Cardiac fibroblast (primary cell): ENCODE results near the gene STAB2.

Experiments used
- DNase-seq, 2 donors: peaks; one replicate each; pipeline versions ENCODE4 v3.0.0 to v3.0.0-alpha.2; 2010; ENCODE audit warnings: low read depth in 2 of 2
- H3K4me3 ChIP-seq, 2 donors: replicated peaks in 1 of 2; 1 replicate in 1 of 2; 2 replicates in 1 of 2; pipeline ENCODE4 v1.5.1; 2011; ENCODE audit warnings: low read depth in 2 of 2, low read length in 2 of 2, mild to moderate bottlenecking in 2 of 2, moderate library complexity in 1 of 2
- CTCF ChIP-seq: IDR thresholded peaks from one replicate; pipeline ENCODE4 v1.5.1; 2011; ENCODE audit warnings: low read depth, mild to moderate bottlenecking, low read length, inconsistent platforms

STAB2 gene

GRCh38 chr12:103731539-103731938, 144.5 kb downstream of the STAB2 start:
- DNase-seq, result no peak
- H3K4me3 ChIP-seq, result no peak overlapping the region
- TF ChIP-seq CTCF, result no peak

- no peak for DNase-seq
- no peak overlapping the region for H3K4me3 ChIP-seq
- no peak for TF ChIP-seq CTCF
Observed at GRCh38 chr12:103734863-103735262, 147.8 kb downstream of the STAB2 start.

GRCh38 chr12:103735291-103735690, 148.2 kb downstream of the STAB2 start:
- no peak overlapping the region for H3K4me3 ChIP-seq
- DNase-seq, result no peak
- TF ChIP-seq CTCF, result no peak

GRCh38 chr12:103736572-103736971, 149.5 kb downstream of the STAB2 start:
- TF ChIP-seq CTCF, result no peak
- DNase-seq, result no peak
- H3K4me3 ChIP-seq, result no peak overlapping the region

- no peak for TF ChIP-seq CTCF
- H3K4me3 ChIP-seq, result no peak overlapping the region
- DNase-seq, result no peak
Observed at GRCh38 chr12:103737881-103738280, 150.8 kb downstream of the STAB2 start.

GRCh38 chr12:103742349-103742932, 155.4 kb downstream of the STAB2 start:
- TF ChIP-seq CTCF, result no peak
- DNase-seq, result peak; percentile 12 to 32
- H3K4me3 ChIP-seq, result no peak overlapping the region

GRCh38 chr12:103743788-103744187, 156.7 kb downstream of the STAB2 start:
- no peak overlapping the region for H3K4me3 ChIP-seq
- TF ChIP-seq CTCF, result no peak
- no peak for DNase-seq
